NOMO-1 treated with dmso at 0.1 percent for 144 hours (cell line): Measurements from ENCODE around the gene C3.
A peak's percentile ranks its signal among the peaks of the same experiment; 100 is the strongest.

Experiments
- DNase-seq: peaks from one replicate; lab custom pipeline; 2025; ENCODE audit not compliant: unreplicated experiment; lab: John Stamatoyannopoulos, UW

The C3 gene

DNA sequence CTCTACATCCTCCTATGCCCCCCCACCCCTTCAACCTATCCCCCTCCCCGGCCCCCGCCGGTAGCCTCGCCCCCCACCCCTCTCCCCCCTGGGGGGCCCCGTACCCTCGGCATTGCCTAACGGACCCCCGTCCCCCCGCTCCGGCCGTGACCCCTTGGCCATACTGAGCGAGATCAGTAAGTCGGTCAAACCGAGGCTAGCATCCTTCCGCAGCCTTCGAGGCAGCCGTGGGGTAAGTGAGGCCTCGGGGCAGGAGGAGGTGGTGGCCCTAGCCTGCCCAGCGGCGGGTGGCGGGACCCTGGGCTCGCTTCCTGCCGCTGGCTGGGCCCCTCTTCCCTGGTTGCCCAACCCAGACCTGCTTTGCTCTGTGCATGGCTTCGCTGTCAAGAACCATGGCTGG is 25.5 kb upstream of the C3 start:
- no peak for DNase-seq

DNA sequence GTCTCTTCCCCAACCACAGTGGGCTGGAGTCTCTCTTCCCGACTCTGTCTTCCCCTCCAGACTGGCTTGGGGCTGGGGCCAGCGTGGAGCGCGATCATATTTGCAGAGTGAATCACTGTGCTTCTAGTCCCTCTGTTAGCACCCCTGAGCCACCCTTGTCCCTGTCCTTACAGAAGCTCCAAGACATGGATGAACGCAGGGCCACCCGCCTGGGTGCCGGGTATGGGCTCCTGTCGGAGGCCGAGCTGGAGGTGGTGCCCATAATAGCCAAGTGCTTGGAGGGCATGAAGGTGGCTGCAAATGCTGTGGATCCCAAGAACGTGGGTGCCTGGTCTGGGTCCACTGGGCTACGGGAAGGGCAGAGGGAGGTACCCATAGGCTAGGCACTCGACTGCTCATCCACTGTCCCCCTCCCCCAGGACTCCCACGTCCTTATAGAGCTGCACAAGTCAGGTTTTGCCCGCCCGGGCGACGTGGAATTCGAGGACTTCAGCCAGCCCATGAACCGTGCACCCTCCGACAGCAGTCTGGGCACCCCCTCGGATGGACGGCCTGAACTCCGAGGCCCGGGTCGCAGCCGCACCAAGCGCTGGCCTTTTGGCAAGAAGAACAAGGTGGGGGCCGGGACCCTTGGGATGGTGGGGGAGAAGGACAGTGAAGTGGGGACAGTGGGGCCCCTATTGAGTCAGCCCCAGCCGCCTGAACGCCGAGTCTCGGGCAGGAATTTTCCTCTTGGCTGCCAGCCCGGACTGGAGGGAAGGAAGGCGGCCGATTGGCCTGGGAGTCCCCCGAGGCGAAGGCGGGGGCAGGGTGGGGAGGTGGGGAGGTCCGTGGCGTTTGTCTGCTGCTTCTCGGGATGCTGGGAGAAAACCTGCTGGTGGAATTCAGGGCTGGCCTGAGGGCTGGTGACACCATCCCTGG is 24.2 kb upstream of the C3 start:
- DNase-seq, result no peak

DNA sequence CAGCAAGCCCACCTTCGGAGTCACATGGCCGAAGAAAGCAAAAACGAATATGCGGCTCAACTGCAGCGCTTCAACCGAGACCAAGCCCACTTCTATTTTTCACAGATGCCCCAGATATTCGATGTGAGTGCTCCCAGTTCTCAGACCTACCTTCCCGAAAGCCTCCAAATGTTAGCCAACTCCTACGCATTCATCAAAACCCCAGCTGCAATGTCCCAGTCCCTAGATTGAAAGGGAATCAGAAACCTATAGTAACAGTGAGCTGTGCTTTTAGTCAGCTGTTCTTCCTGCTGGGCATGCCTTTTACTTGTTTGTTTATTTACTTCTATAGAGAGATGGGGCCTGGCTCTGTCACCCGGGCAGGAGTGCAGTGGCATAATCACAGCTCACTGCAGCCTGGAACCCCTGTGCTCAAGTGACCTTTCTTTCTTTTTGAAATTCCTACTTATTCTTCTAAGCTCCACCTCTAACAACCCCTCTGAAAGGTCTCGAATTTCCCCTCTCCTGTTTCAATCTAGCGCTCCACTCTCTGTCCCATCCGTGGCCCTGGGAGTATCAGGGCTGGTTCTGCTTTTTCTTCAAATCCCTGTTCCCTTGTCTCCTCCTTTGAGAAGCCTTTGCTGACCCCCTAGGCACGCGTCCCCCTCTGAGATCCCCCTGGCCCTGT is 23.4 kb upstream of the C3 start:
- DNase-seq, result no peak

GRCh38 chr19:6743066-6743465 is 22.6 kb upstream of the C3 start:
- no peak for DNase-seq

DNA sequence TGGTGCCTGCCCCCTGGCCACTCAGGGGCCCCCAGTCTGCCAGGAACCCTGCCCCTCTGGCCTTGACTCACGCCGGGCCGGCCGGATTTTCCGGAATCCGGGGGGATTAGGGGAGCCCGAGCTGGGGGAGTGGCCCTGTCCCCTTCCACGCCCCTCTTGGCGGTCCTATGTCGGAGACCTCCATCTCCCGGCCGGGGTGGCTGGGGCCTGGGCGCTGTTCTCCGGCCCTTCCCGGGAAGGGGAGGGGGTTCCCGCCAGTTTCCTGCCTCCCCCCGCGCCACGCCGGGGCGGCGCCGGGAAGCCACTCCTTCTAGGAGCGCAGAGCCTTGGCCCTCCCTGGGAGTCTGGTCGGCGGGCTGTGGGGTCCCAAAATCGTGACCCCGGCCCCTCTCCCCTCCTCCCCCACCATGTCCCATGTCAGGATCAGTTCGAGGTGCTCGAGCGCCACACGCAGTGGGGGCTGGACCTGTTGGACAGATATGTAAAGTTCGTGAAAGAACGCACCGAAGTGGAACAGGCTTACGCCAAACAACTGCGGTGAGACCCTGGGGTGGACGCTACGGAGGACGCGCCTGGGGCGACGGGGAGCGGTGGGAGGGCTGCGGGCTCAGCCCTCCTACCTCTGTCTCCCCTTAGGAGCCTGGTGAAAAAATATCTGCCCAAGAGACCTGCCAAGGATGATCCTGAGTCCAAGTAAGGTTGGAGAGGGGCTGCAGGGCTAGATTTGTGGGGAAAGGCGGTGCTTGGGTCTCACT is 20.3 kb upstream of the C3 start:
- DNase-seq, result no peak

DNA sequence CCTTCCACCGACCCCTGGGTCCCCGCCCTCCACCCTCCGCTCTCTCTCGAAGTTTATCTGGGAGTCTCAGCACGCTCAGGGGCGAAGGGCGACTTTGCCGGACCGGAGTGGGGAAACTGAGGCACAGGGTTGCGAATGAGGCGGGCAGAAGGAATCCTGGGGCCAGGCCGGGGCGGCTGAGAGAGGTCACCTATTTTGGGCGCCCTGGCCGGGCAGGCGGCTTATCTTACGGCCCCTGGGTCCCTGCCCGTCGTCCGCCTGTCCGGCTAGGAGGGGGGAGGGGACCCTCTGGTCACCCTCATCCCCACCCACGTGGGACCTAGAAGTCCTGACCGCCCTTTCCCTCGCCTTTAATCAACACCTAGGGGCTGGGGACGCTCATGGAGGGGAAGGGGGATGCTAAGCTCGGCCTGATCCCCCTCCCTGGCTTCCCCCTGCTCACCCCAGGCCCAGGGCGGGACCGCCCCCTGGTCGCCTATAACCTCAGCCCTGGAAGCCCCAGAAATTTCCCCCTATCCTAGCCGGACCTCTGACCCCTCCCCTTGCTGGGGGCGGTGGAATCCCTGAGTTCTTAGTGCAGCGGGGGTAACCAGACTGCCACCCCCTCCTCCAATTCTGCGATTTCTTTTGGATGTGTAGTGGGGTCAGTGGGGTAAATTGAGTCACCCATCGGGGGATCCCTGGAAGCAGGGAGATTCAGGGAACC is 19.6 kb upstream of the C3 start:
- DNase-seq, result no peak

GRCh38 chr19:6739390-6739882 is 19.0 kb upstream of the C3 start, which contains the start of gene TRIP10:
TRIP10 (plus strand) TSS chr19:6739680; CDS start chr19:6739762, 82 bp downstream.
- peak; percentile 54 for DNase-seq

- DNase-seq, result no peak
Observed at GRCh38 chr19:6738787-6739389, 18.4 kb upstream of the C3 start.

GRCh38 chr19:6737873-6738786 is 17.7 kb upstream of the C3 start:
- DNase-seq, result peak; percentile 78

DNA sequence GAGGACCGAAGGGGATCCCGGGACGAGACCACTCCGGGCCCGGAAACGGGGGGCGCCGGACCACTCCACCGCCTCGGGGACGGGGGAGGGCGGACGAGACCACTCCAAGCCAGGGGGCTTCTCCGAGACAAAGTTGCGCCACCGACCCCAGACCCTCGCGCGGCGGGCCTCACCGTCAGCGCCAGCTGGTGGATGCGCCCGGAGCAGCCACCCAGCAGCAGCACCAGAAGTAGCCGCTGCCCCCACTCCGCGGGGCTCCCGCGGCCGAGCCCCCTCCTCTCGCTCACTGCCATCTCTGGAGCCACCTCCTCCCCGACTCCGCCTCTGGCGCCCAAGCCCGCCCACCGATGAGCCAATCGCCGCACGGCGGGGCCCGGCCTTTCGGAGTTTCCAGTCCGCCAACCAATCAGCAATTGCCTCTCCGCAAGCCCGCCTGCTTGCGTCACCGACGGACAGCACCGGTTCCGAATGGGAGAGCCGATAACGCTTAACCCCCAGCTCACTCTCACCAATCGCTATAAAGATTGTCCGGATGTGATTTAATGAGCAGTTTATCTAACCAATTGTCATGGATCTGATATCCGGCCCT is 16.9 kb upstream of the C3 start, which contains the start of gene GPR108:
GPR108 (minus strand) TSS at position 297 of the 589 bp plus-strand sequence; CDS start at position 293, 4 bp downstream.
- peak; percentile 99 for DNase-seq

DNA sequence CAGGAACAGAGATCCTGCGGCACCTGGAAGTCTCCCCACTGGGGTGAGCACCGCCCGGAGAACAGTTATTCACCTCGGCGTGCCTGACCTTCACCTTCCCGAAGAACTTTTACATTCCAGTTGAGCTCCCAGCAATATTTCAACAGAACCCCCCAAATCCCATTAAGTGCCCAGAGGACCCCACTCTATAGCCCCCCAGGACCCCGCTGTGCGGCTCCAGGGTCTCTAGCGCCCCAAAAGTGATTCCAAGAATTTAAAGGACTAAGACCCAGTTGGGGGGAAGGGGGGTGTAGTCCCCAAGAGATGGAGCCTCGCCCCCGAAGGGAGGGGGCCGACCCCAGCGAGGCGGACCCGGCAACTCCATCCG is 16.4 kb upstream of the C3 start:
- no peak for DNase-seq

DNA sequence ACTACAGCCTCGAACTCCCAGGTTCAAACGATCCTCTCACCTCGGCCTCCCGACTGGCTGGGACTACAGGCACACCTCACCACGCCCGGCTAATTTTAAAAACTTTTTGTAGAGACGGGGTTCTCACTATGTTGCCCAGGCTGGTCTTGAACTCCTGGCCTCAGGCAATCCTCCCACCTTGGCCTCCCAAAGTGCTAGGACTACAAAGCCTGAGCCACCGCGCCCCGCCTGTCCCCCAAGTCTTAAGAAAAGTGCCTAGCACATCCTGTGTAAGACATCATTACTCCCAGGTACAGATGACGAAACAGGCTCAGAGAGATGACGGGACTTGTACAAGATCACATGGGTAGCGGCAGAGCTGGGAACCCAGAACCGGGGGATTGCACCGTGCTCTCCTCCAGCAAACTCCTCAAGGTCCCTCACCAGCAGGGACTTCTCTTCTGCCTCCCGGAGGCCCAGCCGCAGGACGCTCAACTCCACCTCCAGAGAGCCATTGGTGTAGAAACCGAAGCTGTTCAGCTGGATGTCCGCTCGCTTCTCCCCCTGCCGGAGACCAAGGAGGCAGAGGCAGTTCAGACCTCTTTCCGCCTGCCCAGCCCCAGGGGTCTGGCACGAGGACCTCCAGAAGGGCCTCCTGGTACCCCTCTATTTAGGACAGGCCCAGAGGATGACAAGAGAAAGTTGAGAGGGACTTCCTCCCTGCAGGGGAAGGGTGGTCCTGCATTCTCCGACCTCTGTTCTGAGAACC is 15.9 kb upstream of the C3 start:
- peak; percentile 85 for DNase-seq

- no peak for DNase-seq
Observed at GRCh38 chr19:6735181-6735911, 14.9 kb upstream of the C3 start.

GRCh38 chr19:6734096-6734696 is 13.7 kb upstream of the C3 start:
- DNase-seq, result no peak

DNA sequence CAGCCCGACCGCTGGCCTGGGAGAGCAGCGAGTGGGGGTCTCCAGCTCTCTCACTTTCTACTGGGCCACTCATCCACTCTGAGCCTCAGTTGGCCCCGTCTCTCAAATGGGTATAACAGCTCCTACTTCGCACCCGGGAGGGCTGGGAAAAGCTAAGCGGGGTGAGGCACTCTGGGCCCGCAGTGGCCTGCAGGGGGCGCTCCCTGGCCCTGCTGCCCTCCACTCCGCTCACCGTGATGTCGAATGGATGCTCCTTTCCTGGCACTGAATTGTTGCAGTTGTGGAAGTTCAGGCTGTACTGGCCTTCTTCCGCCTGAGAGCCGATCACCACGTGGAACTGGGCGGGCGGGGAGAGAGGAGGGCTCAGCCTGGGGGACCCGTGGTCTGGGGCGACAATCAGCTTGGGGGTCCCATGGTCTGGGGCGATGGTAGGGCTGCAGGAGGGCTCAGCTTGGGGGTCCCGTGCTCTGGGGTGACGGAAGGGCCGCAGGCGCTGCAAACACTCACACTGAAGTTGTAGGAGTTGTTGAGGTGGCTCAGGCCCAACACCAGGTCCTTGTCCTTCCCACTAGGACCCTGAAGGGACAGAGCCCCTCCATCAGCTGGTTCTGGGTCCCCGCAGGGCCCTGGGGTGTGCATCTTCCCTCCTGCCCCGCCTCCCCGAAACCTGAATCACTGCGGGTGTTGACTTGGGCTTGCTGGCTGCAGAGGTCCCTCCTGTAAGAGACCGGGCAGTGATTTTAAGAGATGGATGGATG is 13.1 kb upstream of the C3 start:
- no peak for DNase-seq

GRCh38 chr19:6732803-6733337 is 12.4 kb upstream of the C3 start:
- DNase-seq, result no peak
